Amniotic epithelial cell (primary cell): Measurements from ENCODE around the gene TANGO6.
"Not testable (repeated sequence)": the region's sequence is repeated elsewhere in the genome, so short reads cannot be mapped to it uniquely, and the experiment has no call there.

Experiments
- DNase-seq: peaks from one replicate; pipeline ENCODE4 v3.0.0-alpha.2; 2010; ENCODE audit warnings: low read depth

The TANGO6 gene

DNA sequence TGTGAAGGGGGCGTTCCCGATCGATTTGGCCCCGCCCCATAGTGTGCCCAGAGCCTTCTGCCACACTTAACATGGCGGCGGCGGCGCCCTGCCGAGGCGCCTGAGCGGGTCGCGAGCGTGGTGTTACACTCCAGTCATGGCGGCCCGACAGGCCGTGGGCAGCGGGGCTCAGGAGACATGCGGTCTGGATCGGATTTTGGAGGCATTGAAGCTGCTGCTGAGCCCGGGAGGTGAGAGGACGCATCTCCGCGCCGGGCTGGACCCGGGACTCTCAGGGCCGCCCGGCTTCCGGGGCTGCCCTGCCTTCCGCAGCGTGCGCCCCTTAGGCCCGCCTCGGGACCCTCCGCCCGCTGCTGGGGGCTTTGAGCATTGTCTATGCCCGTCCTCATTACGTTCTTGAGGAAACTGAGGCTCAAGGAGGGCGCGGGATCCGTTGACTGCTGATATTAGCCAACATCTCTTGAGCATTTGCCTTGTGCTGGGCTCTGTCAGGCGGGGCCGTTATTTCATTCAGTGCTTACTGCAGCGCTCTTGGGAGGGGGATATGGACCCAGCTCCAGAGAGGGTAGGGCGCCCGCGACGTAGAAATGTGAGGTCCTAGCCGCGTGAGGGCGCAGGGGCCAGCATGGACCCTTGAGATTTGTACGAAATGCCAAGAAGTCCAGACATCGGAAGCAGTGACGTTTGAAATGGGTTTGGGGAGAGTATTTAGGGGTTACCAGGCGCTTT is at the start of gene TANGO6:
TANGO6 (plus strand) TSS at position 50 of the 729 bp plus-strand sequence; CDS start at position 137, 87 bp downstream.
- DNase-seq: peak; percentile 45

DNA sequence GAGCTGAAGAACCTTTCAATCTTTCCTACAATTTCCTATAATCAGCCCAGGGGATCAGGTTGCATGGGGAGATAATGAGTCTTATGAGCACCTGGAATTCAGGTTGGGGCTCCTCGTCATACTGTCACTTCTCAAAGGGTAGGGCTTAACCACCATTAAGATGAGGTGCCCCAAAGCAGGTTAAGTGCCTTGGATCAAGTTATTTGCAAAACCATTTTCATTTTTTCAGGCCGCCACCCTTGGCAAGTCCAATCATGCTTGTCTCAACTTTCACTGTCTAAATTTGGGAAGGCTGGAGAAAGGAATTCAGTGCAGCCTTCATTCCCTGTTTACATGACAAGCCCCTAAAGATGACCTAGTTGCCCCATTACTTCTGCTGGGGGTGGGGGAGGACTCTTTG is 44.9 kb upstream of the TANGO6 start:
- no peak for DNase-seq

DNA sequence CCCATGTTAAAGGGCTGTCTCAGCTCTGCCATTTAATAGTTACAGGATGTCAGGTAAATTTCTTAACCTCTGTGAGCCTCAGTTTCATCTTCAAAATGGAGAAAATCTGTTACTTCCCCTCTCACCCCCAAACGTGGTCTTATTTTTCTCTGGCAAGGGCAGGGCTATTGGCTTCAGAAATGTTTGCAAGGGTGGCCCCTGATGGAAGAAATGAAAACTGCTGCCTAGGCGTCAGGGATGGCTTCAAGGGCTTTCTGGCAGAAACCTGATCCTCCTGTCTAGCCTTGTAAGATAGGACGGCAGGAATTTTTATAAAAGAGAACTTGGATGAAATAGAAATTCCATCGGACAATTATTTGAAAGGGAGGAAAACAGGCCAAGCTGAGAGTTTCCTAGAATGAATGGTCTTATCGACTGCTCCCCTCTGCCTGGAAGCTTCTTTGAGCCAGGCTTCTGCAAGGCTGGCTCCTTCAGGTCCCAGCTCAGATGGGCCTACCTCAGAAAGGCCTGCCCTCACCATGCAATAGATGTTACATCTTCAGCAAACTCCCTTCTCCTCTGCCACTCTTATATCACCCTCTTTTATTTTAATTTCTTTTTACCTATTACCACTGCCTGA is 43.0 kb upstream of the TANGO6 start:
- DNase-seq: peak; percentile 87

DNA sequence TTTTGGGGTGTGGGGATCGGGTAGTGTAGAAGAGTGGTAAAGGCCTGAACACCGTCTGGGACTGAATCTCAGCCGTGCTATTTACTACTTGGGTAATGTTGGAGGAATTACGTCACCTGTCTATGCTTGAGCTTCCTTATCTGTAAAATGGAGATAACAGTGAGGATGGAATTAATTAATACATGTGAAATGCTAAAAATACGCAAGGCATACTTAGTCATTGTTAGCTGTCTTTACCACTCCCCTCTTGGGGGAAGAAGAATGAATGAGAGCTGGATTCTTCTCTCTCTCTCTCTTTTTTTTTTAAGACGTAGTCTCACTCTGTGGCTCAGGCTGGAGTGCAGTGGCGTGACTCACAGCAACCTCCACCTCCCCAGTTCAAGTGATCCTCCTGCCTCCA is 41.1 kb upstream of the TANGO6 start:
- peak; percentile 99 for DNase-seq

DNA sequence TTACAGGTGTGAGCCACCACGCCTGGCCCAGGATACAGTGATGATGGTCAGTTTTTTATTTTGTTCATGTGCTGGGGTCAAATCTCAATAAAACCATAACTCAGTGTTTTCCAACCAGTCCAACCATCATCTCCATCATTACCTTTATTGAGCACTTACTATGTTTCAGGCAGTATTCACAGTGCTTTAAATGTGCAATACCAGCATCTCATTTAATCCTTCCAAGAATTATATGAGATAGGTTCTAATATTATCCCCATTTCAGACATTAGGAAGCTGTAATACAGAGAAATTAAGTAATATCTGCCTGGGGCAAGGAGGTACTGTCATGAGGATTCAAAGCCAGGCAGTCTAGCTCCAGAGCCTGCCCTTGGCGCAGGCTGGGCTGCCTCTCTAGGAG is 36.9 kb upstream of the TANGO6 start:
- DNase-seq: no peak

DNA sequence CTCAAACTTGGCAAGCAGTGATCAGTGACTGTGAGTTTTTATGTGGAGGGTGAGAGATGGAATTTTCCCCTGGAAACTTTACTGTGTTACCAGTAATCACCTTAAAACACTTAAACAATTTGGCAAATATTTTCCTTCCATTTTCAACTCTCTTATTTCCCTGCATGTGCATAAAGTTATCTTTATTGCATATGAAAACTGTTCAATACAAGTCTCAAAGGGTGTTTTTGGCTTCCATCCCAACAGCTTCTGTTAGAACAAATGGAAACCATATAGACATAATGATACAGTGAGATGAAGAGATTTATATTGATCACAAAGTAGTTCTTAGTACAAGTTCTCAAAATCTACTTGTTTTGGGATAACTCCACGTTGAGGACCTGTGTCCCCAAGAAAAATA is 36.4 kb upstream of the TANGO6 start:
- DNase-seq: no peak

DNA sequence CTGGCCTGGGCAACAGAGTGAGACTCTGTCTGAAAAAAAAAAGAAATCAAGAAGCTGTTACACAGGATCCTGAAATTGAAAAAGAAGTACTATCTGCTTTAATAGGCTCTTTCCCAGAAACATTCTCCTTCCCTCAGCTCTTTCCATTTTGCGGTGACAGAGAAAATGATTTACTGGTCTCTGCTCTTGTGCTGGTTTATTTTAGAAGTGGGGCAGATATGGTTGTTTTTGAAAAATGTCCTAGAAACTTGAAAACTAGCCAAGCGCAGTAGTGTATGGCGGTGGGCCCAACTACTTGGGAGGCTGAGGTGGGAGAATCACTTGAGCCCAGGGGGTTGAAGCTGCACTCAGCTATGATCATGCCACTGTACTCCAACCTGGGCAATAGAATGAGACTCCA is 28.8 kb upstream of the TANGO6 start:
- DNase-seq: no peak

DNA sequence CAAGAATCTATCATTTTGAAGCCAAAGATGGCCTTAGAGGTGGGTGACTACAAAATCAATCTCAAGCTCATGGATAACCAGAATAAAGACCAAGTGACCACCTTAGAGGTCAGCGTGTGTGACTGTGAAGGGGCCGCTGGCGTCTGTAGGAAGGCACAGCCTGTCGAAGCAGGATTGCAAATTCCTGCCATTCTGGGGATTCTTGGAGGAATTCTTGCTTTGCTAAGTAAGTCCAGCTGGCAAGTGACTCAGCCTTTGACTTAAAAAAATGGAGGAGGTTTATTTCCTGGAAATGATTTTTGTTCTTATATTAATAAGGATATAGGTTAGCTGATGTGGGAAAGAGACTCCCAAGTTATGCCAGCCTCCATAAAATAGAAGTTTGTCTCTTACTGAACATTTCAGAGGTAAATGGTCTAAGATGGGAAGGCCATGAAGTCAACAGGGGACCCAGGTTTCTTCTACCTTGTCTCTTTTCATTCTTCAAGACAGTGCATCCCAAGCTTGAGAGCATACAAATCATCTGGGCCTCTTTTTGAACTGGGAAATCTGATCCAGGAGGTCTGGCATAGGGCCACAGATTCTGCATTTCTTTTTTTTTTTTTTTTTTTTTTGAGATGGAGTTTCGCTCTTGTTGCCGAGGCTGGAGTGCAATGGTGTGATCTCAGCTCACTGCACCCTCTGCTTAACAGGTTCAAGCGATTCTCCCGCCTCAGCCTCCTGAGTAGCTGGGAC is 19.8 kb upstream of the TANGO6 start:
- DNase-seq: peak; percentile 85

DNA sequence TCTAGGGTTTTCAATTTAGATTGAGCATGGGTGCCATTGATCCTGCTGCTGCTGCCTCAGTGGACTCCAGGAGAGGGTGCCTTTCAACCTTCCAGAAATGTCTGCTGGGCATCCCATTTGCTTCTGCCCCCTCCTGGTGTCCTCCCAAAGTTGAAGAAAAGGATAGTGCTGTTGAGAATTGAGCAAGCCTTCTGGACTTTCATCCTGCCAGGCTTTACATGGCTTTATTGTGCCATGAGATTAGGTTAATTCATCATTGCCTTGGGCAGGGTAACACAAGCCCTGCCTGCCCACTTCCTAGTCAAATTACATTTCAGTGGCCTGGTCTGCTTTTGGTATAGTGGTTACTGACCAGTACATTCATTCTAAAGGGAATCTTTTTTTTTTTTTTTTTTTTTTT is 17.9 kb upstream of the TANGO6 start:
- peak; percentile 41 for DNase-seq

DNA sequence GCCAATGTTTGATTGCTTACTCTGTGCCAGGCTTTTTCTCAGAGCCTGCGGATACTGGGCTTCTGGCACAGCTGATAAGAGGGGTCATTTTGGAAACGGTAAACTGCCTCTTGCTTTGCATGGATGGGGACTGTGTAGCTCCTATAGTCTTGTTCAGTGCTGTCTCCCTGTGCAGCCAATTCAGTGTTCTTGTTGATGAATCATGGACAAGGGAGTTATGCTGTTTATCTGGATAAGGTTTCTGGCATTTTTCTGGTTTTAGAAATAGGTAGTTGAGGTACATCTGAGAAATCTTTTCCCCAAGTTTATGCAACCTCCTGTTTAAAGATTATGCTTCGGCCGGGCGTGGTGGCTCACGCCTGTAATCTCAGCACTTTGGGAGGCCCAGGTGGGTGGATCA is 16.7 kb upstream of the TANGO6 start:
- DNase-seq: peak; percentile 67

DNA sequence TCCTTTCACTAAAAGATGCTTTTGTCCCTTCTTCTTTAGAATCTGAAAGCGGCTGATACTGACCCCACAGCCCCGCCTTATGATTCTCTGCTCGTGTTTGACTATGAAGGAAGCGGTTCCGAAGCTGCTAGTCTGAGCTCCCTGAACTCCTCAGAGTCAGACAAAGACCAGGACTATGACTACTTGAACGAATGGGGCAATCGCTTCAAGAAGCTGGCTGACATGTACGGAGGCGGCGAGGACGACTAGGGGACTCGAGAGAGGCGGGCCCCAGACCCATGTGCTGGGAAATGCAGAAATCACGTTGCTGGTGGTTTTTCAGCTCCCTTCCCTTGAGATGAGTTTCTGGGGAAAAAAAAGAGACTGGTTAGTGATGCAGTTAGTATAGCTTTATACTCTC is 10.1 kb upstream of the TANGO6 start:
- DNase-seq: no peak

DNA sequence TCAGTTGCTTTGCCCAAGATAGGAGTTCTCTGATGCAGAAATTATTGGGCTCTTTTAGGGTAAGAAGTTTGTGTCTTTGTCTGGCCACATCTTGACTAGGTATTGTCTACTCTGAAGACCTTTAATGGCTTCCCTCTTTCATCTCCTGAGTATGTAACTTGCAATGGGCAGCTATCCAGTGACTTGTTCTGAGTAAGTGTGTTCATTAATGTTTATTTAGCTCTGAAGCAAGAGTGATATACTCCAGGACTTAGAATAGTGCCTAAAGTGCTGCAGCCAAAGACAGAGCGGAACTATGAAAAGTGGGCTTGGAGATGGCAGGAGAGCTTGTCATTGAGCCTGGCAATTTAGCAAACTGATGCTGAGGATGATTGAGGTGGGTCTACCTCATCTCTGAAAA is 8.8 kb upstream of the TANGO6 start:
- no peak for DNase-seq

DNA sequence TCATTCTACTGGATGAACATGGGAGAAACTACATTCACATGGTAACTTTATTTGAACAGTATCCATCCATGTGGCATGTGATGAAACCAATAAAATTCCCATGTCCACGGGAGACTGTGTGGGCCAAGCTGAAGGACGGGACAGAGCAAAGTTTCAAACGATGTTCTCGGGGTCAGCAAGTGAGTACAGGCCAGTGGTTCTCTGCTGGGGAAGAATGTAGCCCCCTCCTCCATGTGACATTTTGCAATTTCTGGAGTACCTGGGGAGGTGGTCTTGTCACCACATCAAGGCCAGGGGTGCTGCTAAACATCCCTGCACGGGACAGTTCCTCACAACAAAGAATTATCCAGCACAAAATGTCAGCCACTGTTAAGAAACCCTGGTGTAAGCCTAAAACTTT is 7.4 kb upstream of the TANGO6 start:
- no peak for DNase-seq

DNA sequence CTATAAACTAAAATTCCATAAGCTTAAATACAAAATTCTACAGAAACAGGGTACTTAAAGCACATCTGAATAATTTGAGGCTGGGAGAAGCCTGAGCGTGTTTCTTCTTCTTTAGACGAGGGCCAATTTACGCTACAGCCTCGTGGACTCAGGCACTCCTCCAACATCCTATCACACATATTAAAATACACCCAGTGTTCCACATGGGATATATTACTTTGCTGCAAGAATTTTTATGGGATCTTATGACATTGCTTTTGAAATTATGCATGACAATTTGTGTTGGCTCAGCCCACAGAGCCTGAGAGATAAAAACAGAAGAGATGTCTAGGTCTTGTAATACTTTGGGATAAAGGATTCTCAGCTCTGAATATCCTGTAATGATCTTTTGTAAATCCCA is 3.5 kb upstream of the TANGO6 start:
- DNase-seq: no peak

DNA sequence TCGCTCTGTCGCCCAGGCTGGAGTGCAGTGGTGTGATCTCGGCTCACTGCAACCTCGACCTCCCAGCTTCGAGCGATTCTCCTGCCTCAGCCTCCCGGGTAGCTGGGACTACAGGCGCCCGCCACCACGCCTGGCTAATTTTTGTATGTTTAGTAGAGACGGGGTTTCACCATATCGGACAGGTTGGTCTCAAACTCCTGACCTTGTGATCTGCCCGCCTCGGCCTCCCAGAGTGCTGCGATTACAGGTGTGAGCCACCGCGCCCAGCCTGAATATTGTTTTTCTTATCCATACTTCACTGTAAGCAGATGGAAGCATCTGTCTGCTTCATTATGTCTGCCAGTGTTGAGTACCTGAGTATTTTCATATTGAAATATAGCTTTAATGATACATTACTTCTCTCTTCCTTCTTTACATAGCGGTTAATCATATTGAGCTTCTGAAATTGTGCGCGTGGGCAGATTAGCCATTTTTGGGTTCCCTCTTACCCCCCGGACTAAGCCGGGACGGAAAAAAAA is 308 bp upstream of the TANGO6 start:
- DNase-seq: not testable (repeated sequence)

DNA sequence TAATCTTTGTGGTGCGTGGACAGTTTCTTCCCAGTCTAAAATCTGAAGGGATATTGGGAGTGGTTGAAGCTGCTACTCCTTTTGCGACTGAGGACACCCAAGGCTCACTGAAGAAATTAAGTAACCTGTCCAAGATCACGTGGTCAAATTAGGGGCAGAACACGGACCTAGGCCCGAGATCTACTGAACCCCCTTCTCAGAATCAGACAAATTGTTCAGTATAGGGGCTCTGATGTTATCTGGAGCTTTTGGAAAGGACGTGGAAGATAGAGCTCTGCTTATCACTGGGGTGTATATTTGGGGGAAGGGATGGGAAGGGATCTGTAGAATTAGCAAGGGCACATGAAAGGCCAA is 857 bp downstream of the TANGO6 start:
- DNase-seq: no peak

DNA sequence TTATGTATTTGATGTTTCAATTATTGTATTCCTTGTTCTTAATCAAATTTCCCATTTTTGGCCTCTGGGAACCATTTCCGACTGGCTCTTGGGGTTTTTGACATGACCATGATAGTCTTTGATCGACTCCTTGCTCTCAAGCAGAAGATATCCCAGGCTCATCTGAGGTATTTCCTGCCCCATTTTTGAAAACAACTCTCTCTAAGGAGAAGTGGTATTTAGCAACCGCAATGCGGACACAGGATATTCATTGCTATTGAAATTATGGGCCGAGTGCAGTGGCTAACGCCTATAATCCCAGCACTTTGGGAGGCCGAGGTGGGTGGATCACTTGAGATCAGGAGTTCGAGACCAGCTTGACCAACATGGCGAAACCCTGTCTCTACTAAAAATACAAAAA is 5.5 kb downstream of the TANGO6 start:
- DNase-seq: no peak

DNA sequence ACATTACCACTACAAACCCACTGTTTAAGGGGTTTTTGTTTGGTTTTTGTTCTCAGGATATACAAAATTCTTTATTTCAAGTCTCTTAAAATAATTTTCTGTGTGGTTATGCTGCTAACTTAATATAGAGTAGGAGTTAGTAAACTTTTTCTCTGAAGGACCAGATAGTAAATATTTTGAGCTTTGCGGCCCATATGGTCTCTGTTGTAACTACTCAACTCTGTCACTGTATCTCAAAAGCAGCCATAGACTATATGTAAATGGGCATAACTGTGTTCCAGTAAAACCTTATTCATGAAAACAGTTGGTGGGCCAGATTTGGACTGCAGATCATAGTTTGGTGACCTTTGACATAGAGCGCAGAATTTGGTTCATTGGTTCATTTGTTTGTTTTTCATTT is 7.2 kb downstream of the TANGO6 start:
- no peak for DNase-seq

DNA sequence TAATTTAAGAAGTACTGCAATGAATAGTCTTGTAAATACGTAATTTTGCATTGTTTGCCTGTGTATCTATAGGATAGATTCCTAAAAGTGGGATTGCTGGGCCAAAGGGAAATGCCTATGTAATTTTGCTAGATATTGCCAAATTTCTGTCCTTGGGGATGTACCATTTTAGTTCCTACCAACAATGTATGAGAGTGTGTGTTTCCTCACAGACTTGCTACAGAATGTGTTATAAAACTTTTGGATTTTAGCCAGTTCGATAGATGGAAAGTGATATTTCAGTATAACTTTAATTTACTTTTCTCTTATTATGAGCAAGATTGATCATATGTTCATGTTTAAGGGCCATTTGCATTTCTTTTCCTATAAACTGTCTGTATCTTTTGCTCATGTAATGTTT is 8.3 kb downstream of the TANGO6 start:
- no peak for DNase-seq

DNA sequence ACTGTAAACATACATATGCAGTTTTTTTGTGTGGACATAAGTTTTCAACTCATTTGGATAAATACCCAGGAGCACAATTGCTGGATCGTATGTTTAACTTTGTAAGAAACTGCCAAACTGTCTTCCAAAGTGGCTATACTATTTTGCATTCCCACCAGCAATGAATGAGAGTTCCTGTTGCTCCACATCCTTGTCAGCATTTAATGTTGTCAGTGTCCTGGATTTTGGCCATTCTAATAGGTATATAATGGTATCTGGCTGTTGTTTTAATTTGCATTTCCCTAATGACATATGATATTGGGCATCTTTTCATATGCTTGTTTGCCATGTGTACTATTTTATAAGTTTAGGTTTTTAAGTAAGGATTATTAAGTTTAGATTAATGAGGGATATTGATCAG is 14.1 kb downstream of the TANGO6 start:
- DNase-seq: no peak

DNA sequence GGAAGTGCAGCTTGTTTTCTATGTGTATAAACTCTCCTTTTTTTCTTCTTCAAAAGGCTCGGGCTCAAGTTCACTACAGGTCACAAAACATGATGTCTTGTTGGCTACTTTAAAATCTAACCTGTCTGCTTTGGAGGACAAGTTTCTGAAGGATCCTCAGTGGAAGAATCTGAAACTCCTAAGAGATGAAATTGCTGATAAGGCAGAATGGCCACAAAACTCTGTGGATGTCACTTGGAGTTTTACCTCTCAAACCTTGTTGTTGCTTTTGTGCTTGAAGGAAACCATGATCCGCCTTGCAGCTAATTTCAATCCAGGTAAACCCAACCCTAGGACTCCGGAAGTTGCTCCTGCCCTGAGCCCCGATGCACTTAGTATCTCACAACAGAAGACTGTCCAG is 16.5 kb downstream of the TANGO6 start:
- DNase-seq: no peak

DNA sequence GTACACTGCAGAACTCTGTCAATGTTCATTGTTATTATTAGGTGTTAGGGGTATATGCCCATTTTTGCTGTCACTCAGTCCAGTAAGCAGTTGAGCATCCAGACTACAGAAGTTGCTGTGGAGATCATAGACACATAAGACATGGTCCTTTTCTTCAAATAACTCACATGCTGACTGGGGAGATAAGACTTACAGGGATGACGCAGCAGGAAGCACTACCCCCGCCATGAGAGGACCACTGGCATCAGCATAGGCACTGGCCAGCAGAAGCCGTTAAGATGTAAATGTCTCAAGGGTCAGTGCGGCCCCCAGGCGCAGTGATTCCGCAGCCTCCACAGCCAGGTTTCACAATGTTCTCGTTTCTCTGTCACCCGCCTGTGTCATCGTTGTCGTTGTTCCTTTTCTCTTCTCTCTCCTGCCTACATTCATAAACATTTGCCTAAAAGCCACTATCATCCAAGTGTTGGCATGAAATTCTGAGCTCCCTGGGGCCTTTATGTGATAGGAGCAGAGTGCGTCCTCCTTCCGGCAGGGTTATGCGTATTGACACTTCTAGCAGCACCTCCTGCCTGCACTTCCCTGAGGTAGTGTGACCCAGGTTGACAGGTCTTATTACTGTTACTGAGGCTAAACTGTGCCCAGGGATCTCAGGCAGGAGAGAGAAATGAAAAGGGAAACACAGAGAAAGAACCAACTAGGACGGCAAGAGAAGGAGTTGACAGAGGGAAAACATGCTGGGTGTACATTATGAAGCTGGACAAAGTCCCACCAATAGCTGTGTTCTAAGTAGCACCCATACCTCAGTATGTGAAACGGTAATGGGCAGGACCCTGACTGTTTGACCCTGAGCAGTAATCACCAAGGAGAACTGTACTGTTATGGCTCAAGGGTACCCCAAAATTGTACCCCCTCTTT is 17.9 kb downstream of the TANGO6 start:
- peak; percentile 4 for DNase-seq
